HUDEP-2 (cell line): ENCODE measurements around the gene TNPO3.
"Not testable (repeated sequence)": the region's sequence is repeated elsewhere in the genome, so short reads cannot be mapped to it uniquely, and the experiment has no call there.

Experiments
- DNase-seq, 76 experiments: peaks; one replicate each; lab custom pipeline; 2025; ENCODE audit not compliant: unreplicated experiment in 76 of 76; lab: John Stamatoyannopoulos, UW

TNPO3 gene

GRCh38 chr7:129072479-129073011, 17.6 kb upstream of the TNPO3 start:
- DNase-seq = no peak

GRCh38 chr7:129069021-129069420, 14.1 kb upstream of the TNPO3 start:
- no peak for DNase-seq

GRCh38 chr7:129067943-129068548, 13.1 kb upstream of the TNPO3 start:
- no peak for DNase-seq

GRCh38 chr7:129067132-129067561, 12.2 kb upstream of the TNPO3 start:
- DNase-seq = not testable (repeated sequence)

- DNase-seq = no peak
Observed at GRCh38 chr7:129066290-129067131, 11.6 kb upstream of the TNPO3 start.

GRCh38 chr7:129055861-129056464, 1.1 kb upstream of the TNPO3 start:
- no peak for DNase-seq

- peak in 2 of 76 experiments; percentile 58 to 80 for DNase-seq
Observed at GRCh38 chr7:129055294-129055816, 444 bp upstream of the TNPO3 start.

GRCh38 chr7:129053938-129054437, 923 bp downstream of the TNPO3 start:
- peak in 1 of 76 experiments; percentile 15 for DNase-seq

GRCh38 chr7:129052441-129052840, 2.5 kb downstream of the TNPO3 start:
- no peak for DNase-seq

- DNase-seq = not testable (repeated sequence)
Observed at GRCh38 chr7:129051459-129051858, 3.5 kb downstream of the TNPO3 start.

- DNase-seq = no peak
Observed at GRCh38 chr7:129047761-129048160, 7.2 kb downstream of the TNPO3 start.

GRCh38 chr7:129045682-129046081, 9.2 kb downstream of the TNPO3 start:
- no peak for DNase-seq

- DNase-seq = no peak
Observed at GRCh38 chr7:129043012-129043411, 11.9 kb downstream of the TNPO3 start.

GRCh38 chr7:129041142-129042085, 13.5 kb downstream of the TNPO3 start:
- DNase-seq = no peak

GRCh38 chr7:129038468-129038867, 16.4 kb downstream of the TNPO3 start:
- DNase-seq = not testable (repeated sequence)

GRCh38 chr7:129037585-129037984, 17.3 kb downstream of the TNPO3 start:
- no peak for DNase-seq

GRCh38 chr7:129032017-129032416, 22.9 kb downstream of the TNPO3 start:
- DNase-seq = no peak

- no peak for DNase-seq
Observed at GRCh38 chr7:129030440-129030839, 24.5 kb downstream of the TNPO3 start.

- DNase-seq = no peak
Observed at GRCh38 chr7:129024125-129024524, 30.8 kb downstream of the TNPO3 start.

- no peak for DNase-seq
Observed at GRCh38 chr7:129021656-129022055, 33.3 kb downstream of the TNPO3 start.
